ENCODE measurements around the gene AK6.
"Not testable (repeated sequence)": the region's sequence is repeated elsewhere in the genome, so short reads cannot be mapped to it uniquely, and the experiment has no call there.

Gene AK6

GRCh38 chr5:69369340-69370121 is at the start of gene AK6, which contains the start of the genes RAD17 and TAF9:
TSS of gene AK6 (minus strand) at chr5:69369520. CDS start at chr5:69369490, 30 bp downstream.
TSS of gene RAD17 (plus strand) at chr5:69369818. CDS start at chr5:69372209, 2,391 bp downstream.
TSS of gene TAF9 (minus strand) at chr5:69369520. CDS start at chr5:69365737, 3,783 bp downstream.
- DNase-seq: peak; percentile 93

GRCh38 chr5:69418554-69418953 is 49.2 kb upstream of the AK6 start:
- DNase-seq: no peak

GRCh38 chr5:69416699-69417098 is 47.4 kb upstream of the AK6 start:
- no peak for DNase-seq

GRCh38 chr5:69416180-69416579 is 46.9 kb upstream of the AK6 start:
- DNase-seq: peak; percentile 39

- DNase-seq: peak; percentile 43
Observed at GRCh38 chr5:69415584-69415958, 46.3 kb upstream of the AK6 start.

- peak; percentile 97 for DNase-seq
Observed at GRCh38 chr5:69414885-69415583, 45.7 kb upstream of the AK6 start, which contains the start of gene MARVELD2. TSS of gene MARVELD2 (plus strand) at chr5:69415116. CDS start at chr5:69419386, 4,270 bp downstream.

GRCh38 chr5:69404659-69405330 is 35.5 kb upstream of the AK6 start:
- no peak for DNase-seq

GRCh38 chr5:69378376-69378775 is 9.1 kb upstream of the AK6 start:
- DNase-seq: no peak

- no peak for DNase-seq
Observed at GRCh38 chr5:69374911-69375446, 5.7 kb upstream of the AK6 start.

GRCh38 chr5:69372394-69372793 is 3.1 kb upstream of the AK6 start:
- no peak for DNase-seq

- not testable (repeated sequence) for DNase-seq
Observed at GRCh38 chr5:69370335-69370734, 1.0 kb upstream of the AK6 start.

- DNase-seq: peak; percentile 52
Observed at GRCh38 chr5:69368458-69369339, 621 bp downstream of the AK6 start.

- no peak for DNase-seq
Observed at GRCh38 chr5:69367697-69368279, 1.5 kb downstream of the AK6 start.

GRCh38 chr5:69364850-69365249 is 4.5 kb downstream of the AK6 start:
- no peak for DNase-seq

- no peak for DNase-seq
Observed at GRCh38 chr5:69364414-69364813, 4.9 kb downstream of the AK6 start.

- DNase-seq: no peak
Observed at GRCh38 chr5:69360442-69360841, 8.9 kb downstream of the AK6 start.

- DNase-seq: no peak
Observed at GRCh38 chr5:69359699-69360098, 9.6 kb downstream of the AK6 start.

GRCh38 chr5:69350664-69351063 is 18.7 kb downstream of the AK6 start:
- no peak for DNase-seq

- no peak for DNase-seq
Observed at GRCh38 chr5:69343083-69343482, 26.2 kb downstream of the AK6 start.

GRCh38 chr5:69341520-69342161 is 27.7 kb downstream of the AK6 start:
- no peak for DNase-seq

- no peak for DNase-seq
Observed at GRCh38 chr5:69335341-69335935, 33.9 kb downstream of the AK6 start.
